Measurements from ENCODE around the gene POLR2L. TPM values are rescaled to one million over a fixed set of nuclear protein-coding genes. Genes with fewer than 3 reads are reported as not detected.

POLR2L gene
- total and polyA plus RNA-seq, 2 experiments from 2014 or later = 113 to 804 TPM

- in situ Hi-C loops (cut with MboI) = no loop called here
- 1 to 4% methylated on average over 16 to 23 of the region's 25 CpGs for whole genome bisulfite sequencing, 2 experiments (ENCODE audit: low coverage in 1 of 2, low lambda C conversion rate in 2 of 2, missing lambda C conversion rate in 2 of 2)
- H3K36me3 ChIP-seq (ENCODE audit: low read depth) = peaks cover 12% of the 10 kb centered on the region; the same call in 1 of the 2 replicates
Measured at GRCh38 chr11:843818-844692, 1.7 kb upstream of the POLR2L start.

GRCh38 chr11:843086-843734 lies 881 bp upstream of the POLR2L start:
- Histone ChIP-seq H3K9ac (peak overlapping the region; percentile 96), H3K4me3 (peak overlapping the region; percentile 84), H3F3A (ENCODE audit: insufficient read depth) (peaks cover 12% of the 10 kb centered on the region), H2AFZ (no peak overlapping the region), H3K27me3 (replicated peaks; ENCODE audit: insufficient read depth) (no peaks in the 10 kb centered on the region), H3K9me3 (ENCODE audit: low read depth) (no peaks in the 10 kb centered on the region), H3K79me2 (ENCODE audit: insufficient read depth) (peaks cover 57% of the 10 kb centered on the region), H3K4me1 (ENCODE audit: insufficient read depth) (peaks cover 23% of the 10 kb centered on the region), H4K20me1 (ENCODE audit: insufficient read depth) (no peaks in the 10 kb centered on the region), H3K9me2 (ENCODE audit: insufficient read depth) (no peaks in the 10 kb centered on the region), H3K36me3 (ENCODE audit: low read depth) (peaks cover 17% of the 10 kb centered on the region), H3K4me2 (ENCODE audit: unreplicated experiment) (peak overlapping the region; percentile 92), H3K27ac (peak overlapping the region; percentile 89)
- in situ Hi-C loops (cut with MboI) = no loop called here
- TF ChIP-seq EZH2 (IDR thresholded peaks at IDR 0.05; ENCODE audit: insufficient read depth, poor library complexity, severe bottlenecking) (no peak), EZH2phosphoT487 (IDR thresholded peaks at IDR 0.05; ENCODE audit: insufficient read depth, low read depth) (no peak)
- peak; percentile 63 for DNase-seq
- 0 to 2% methylated on average over 41 to 44 of the region's 53 CpGs for WGBS, 2 experiments (ENCODE audit: low coverage in 1 of 2, low lambda C conversion rate in 2 of 2, missing lambda C conversion rate in 2 of 2)

More at GRCh38 chr11:843818-844692, 1.7 kb upstream of the POLR2L start:
- Histone ChIP-seq H3K27me3 (replicated peaks; ENCODE audit: insufficient read depth) (no peaks in the 10 kb centered on the region), H3K79me2 (ENCODE audit: insufficient read depth) (peaks cover 62% of the 10 kb centered on the region), H3K9ac (peak overlapping the region; percentile 96), H3F3A (ENCODE audit: insufficient read depth) (peaks cover 12% of the 10 kb centered on the region), H3K27ac (peak overlapping the region; percentile 89), H2AFZ (no peak overlapping the region), H3K9me3 (ENCODE audit: low read depth) (no peaks in the 10 kb centered on the region), H3K4me2 (ENCODE audit: unreplicated experiment) (peak overlapping the region; percentile 92), H3K4me1 (ENCODE audit: insufficient read depth) (peaks cover 23% of the 10 kb centered on the region), H4K20me1 (ENCODE audit: insufficient read depth) (no peaks in the 10 kb centered on the region), H3K4me3 (peak overlapping the region; percentile 84), H3K9me2 (ENCODE audit: insufficient read depth) (no peaks in the 10 kb centered on the region)
- peak; percentile 98 for DNase-seq
- TF ChIP-seq EZH2 (IDR thresholded peaks at IDR 0.05; ENCODE audit: insufficient read depth, poor library complexity, severe bottlenecking) (no peak), EZH2phosphoT487 (IDR thresholded peaks at IDR 0.05; ENCODE audit: insufficient read depth, low read depth) (no peak)

DNA sequence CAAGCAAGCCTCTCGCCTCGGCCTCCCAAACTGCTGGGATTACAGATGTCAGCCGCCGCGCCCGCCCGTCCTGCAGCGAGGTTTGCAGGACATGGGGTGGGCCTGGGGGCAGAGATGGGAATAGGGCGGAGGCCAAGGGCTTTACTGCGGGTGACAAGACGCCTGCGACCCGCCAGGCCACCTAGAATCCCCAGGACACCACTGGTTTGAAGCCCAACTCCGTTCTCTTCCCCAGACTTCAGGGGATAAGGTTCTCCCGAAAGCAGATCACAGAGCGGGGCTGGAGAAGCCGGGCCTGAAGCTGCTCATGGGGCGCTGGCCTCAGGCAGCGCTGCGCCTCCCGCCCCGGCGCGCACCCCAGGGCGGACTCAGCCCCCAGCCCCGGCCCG lies 354 bp downstream of the POLR2L start:
- H3K36me3 ChIP-seq (ENCODE audit: low read depth) = peaks cover 17% of the 10 kb centered on the region
- in situ Hi-C loops (cut with MboI) = no loop called here
- peaks cover 23% of the 10 kb centered on the region for H3K4me1 ChIP-seq (ENCODE audit: insufficient read depth)

DNA sequence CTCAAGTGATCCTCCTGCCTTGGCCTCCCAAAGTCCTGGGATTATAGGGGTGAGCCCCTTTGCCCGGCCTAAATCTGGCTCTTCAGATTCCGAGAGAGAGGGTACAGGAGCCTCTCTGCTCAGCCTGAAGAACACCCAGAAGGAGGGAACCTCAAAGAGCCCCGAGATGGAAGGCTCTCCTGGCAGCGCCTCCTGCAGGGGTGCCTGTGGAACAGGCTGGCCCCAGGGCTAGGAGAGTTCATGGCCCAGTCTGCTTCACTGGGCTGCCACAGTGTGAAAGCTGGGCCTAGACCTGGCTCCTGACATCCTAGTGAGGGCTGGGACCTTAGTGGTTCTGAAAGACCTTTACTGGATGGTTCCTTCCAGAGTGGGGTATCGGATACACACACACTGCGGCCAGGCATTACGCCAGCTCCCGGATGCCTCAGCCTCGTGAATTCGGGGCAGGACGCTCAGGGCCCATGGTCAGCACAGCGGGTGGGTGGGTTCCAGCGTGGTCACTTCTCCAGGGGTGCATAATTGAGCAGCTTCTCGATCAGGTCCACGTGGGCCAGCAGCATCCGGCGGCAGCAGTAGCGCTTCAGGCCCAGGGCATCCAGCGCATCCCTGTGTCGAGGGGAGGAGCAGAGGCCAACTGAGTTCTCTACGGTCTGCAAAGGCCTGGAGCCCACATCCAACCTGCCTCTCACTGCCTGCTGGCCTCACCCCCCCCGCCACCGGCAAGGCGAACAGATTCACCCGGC lies 2.3 kb downstream of the POLR2L start:
- H2AFZ ChIP-seq = no peak overlapping the region
- H3K4me1 ChIP-seq (ENCODE audit: insufficient read depth) = peaks cover 10% of the 10 kb centered on the region
- H3K36me3 ChIP-seq (ENCODE audit: low read depth) = peaks cover 17% of the 10 kb centered on the region
- H3K4me2 ChIP-seq (ENCODE audit: unreplicated experiment) = peak overlapping the region; percentile 92
- H3K9me3 ChIP-seq (ENCODE audit: low read depth) = no peaks in the 10 kb centered on the region
- no peaks in the 10 kb centered on the region for H4K20me1 ChIP-seq (ENCODE audit: insufficient read depth)
- no peaks in the 10 kb centered on the region for H3K9me2 ChIP-seq (ENCODE audit: insufficient read depth)
- DNase-seq = peak; percentile 69
- peaks cover 69% of the 10 kb centered on the region for H3K79me2 ChIP-seq (ENCODE audit: insufficient read depth)
- peak overlapping the region; percentile 84 for H3K4me3 ChIP-seq
- 67 to 71% methylated on average over 24 of the region's 25 CpGs for WGBS, 2 experiments (ENCODE audit: low coverage in 1 of 2, low lambda C conversion rate in 2 of 2, missing lambda C conversion rate in 2 of 2)
- peaks cover 21% of the 10 kb centered on the region for H3F3A ChIP-seq (ENCODE audit: insufficient read depth)
- TF ChIP-seq EZH2 (IDR thresholded peaks at IDR 0.05; ENCODE audit: insufficient read depth, poor library complexity, severe bottlenecking) (no peak), EZH2phosphoT487 (IDR thresholded peaks at IDR 0.05; ENCODE audit: insufficient read depth, low read depth) (no peak)
- no peaks in the 10 kb centered on the region for H3K27me3 ChIP-seq (replicated peaks; ENCODE audit: insufficient read depth)
- peak overlapping the region; percentile 96 for H3K9ac ChIP-seq
- in situ Hi-C loops (cut with MboI) = no loop called here
- H3K27ac ChIP-seq = peak overlapping the region; percentile 89

More for the DNA sequence above, 354 bp downstream of the POLR2L start:
- no peak for TF ChIP-seq EZH2phosphoT487 (IDR thresholded peaks at IDR 0.05; ENCODE audit: insufficient read depth, low read depth)
- TF ChIP-seq EZH2 (IDR thresholded peaks at IDR 0.05; ENCODE audit: insufficient read depth, poor library complexity, severe bottlenecking) = no peak
- H3K9me3 ChIP-seq (ENCODE audit: low read depth) = no peaks in the 10 kb centered on the region
- peak overlapping the region; percentile 84 for H3K4me3 ChIP-seq
- peak overlapping the region; percentile 96 for H3K9ac ChIP-seq
- DNase-seq = no peak
- peaks cover 56% of the 10 kb centered on the region for H3K79me2 ChIP-seq (ENCODE audit: insufficient read depth)
- H3K4me2 ChIP-seq (ENCODE audit: unreplicated experiment) = peak overlapping the region; percentile 92
- H2AFZ ChIP-seq = no peak overlapping the region; the same call in 1 of the 2 replicates
- 0 to 2% methylated on average over 15 to 19 of the region's 27 CpGs for WGBS, 2 experiments (ENCODE audit: low coverage in 1 of 2, low lambda C conversion rate in 2 of 2, missing lambda C conversion rate in 2 of 2)
- H3K9me2 ChIP-seq (ENCODE audit: insufficient read depth) = no peaks in the 10 kb centered on the region
- no peaks in the 10 kb centered on the region for H4K20me1 ChIP-seq (ENCODE audit: insufficient read depth)
- H3K27ac ChIP-seq = peak overlapping the region; percentile 89
- no peaks in the 10 kb centered on the region for H3K27me3 ChIP-seq (replicated peaks; ENCODE audit: insufficient read depth)
- H3F3A ChIP-seq (ENCODE audit: insufficient read depth) = peaks cover 15% of the 10 kb centered on the region

All from GM23248 (cell line).